K562 (cell line): ENCODE results near the gene BZW2. TPM values are rescaled to one million over a fixed set of nuclear protein-coding genes. Genes with fewer than 3 reads are reported as not detected.

Experiments
- ATAC-seq: fragments of 200-7000 bp; cut with Tn5 transposase; 3 replicates; pipeline ENCODE4 v1.9.1; 2020; ENCODE audit warnings: moderate library complexity
- BruUV-seq: library from RNA; stranded (reverse); fragments of 400-500 nt; replicated peaks from 2 replicates; lab custom pipeline; 2021; lab: Mats Ljungman, UMichigan
- CTCF ChIA-PET: fragments of 300-600 bp; formaldehyde crosslinking; extraction: SDS; loops from one replicate; lab custom pipeline; 2021; ENCODE audit warnings: low intra/inter-chr PET ratio; lab: Yijun Ruan, JAX
- POLR2A ChIA-PET: fragments of 300-600, 350-650 bp; sonication (Branson Sonifier 250); formaldehyde crosslinking; extraction: SDS; loops from one replicate; lab custom pipeline; 2021; ENCODE audit warnings: antibody characterized with exemption, inconsistent platforms; lab: Yijun Ruan, JAX
- DNase-seq, 4 experiments: peaks; one replicate each; pipeline versions ENCODE4 v3.0.0 to v3.0.0-alpha.2; 2011 to 2018; ENCODE audit warnings: low spot score in 3 of 4, mixed read lengths in 3 of 4; ENCODE audit errors: extremely low read depth in 1 of 4
- FAIRE-seq: peaks from 2 replicates; lab custom pipeline; 2011; peaks lifted over from hg19 to GRCh38; lab: Jason Lieb, UNC
- H2AFZ ChIP-seq: 2 replicates; pipeline ENCODE4 v1.6.0; 2011; ENCODE audit warnings: low read depth, low read length, control low read depth, inconsistent platforms
- H3K27ac ChIP-seq: fragments of 200-600 bp; 3 replicates; pipeline ENCODE4 v1.8.0; 2011; ENCODE audit warnings: low read depth, mild to moderate bottlenecking, control low read depth, inconsistent platforms, low read length, moderate library complexity, mixed read lengths; ENCODE audit errors: extremely low read depth
- H3K27me3 ChIP-seq, 2 experiments: fragments of 300-600 bp in 1 of 2; 2 replicates in 1 of 2; 3 replicates in 1 of 2; pipeline versions ENCODE4 v1.6.0 to v1.8.0; 2011; ENCODE audit warnings: inconsistent platforms in 2 of 2, low read length in 2 of 2, mild to moderate bottlenecking in 1 of 2, mixed read lengths in 1 of 2, moderate library complexity in 1 of 2; ENCODE audit not compliant: control insufficient read depth in 2 of 2, insufficient read depth in 2 of 2
- H3K36me3 ChIP-seq: fragments of 300-600 bp; 3 replicates; pipeline ENCODE4 v1.8.0; 2011; ENCODE audit warnings: mild to moderate bottlenecking, low read length, inconsistent platforms; ENCODE audit not compliant: control insufficient read depth, insufficient read depth
- H3K4me1 ChIP-seq, 2 experiments: fragments of 200-600 bp in 1 of 2; replicated peaks in 1 of 2; 2 replicates in 1 of 2; 3 replicates in 1 of 2; pipeline versions ENCODE4 v1.5.1 to v1.8.0; 2011; ENCODE audit warnings: inconsistent platforms in 2 of 2, low read length in 2 of 2, mild to moderate bottlenecking in 1 of 2, mixed read lengths in 1 of 2, moderate library complexity in 1 of 2; ENCODE audit not compliant: control insufficient read depth in 2 of 2, insufficient read depth in 2 of 2
- H3K4me2 ChIP-seq: 2 replicates; pipeline ENCODE4 v1.6.1; 2011; ENCODE audit warnings: low read length, control low read depth, inconsistent platforms, mixed read lengths; ENCODE audit not compliant: insufficient read depth
- H3K4me3 ChIP-seq: fragments of 200-600 bp; sonication (generic), shearing (Covaris generic); 2 replicates; pipeline ENCODE4 v1.5.1; 2016; ENCODE audit warnings: control low read depth, inconsistent platforms
- H3K79me2 ChIP-seq: fragments of 200-600 bp; 3 replicates; pipeline ENCODE4 v1.8.0; 2011; ENCODE audit warnings: low read length, inconsistent platforms; ENCODE audit not compliant: control insufficient read depth, insufficient read depth
- H3K9ac ChIP-seq, 2 experiments: 2 replicates each; pipeline versions ENCODE4 v1.6.0 to v1.6.1; 2011; ENCODE audit warnings: low read depth in 2 of 2, low read length in 2 of 2, control low read depth in 1 of 2, inconsistent platforms in 1 of 2, mild to moderate bottlenecking in 1 of 2, mixed read lengths in 1 of 2; ENCODE audit not compliant: insufficient read depth in 1 of 2
- H3K9me1 ChIP-seq: one replicate; pipeline ENCODE4 v1.6.0; 2011; ENCODE audit warnings: inconsistent platforms, mild to moderate bottlenecking, low read length, moderate library complexity; ENCODE audit not compliant: control insufficient read depth, insufficient read depth
- H3K9me3 ChIP-seq: replicated peaks from 2 replicates; pipeline ENCODE4 v1.5.1; 2011; ENCODE audit warnings: low read depth, low read length, inconsistent platforms; ENCODE audit not compliant: control insufficient read depth, insufficient read depth
- H4K20me1 ChIP-seq: replicated peaks from 2 replicates; pipeline ENCODE4 v1.6.1; 2011; ENCODE audit warnings: low read length, inconsistent platforms, mixed read lengths; ENCODE audit not compliant: control insufficient read depth, insufficient read depth
- BCL6 ChIP-seq: fragments of 250-450 bp; sonication (Bioruptor Pico); IDR thresholded peaks from 2 replicates; pipeline ENCODE4 v1.4.0; 2020
- KAT7 ChIP-seq: sonication (generic); formaldehyde crosslinking; IDR thresholded peaks from 2 replicates; pipeline ENCODE4 v1.8.0; 2022; ENCODE audit warnings: missing genetic modification reagents, mild to moderate bottlenecking, borderline replicate concordance
- MEF2D ChIP-seq: conservative IDR thresholded peaks from 2 replicates; pipeline ENCODE4 v1.6.1; 2016; ENCODE audit warnings: low read depth, missing genetic modification characterization, missing compliant biosample characterization
- MNT ChIP-seq, 2 experiments: fragments of 450-650 bp; conservative IDR thresholded peaks; 2 replicates each; pipeline ENCODE4 v1.6.1; 2017; ENCODE audit warnings: mild to moderate bottlenecking in 2 of 2, moderate library complexity in 2 of 2
- MXI1 ChIP-seq: IDR thresholded peaks from 2 replicates; pipeline ENCODE4 v1.6.1; 2011; ENCODE audit warnings: low read depth, mild to moderate bottlenecking, improper control_type of control experiment, low read length
- MYC ChIP-seq, 2 experiments: fragments of 250-450 bp in 1 of 2; sonication (Bioruptor Pico) in 1 of 2; IDR thresholded peaks; 2 replicates each; pipeline versions ENCODE4 v1.5.1 to v1.6.1; 2012 to 2021; ENCODE audit warnings: low read depth in 2 of 2, borderline replicate concordance in 1 of 2, improper control_type of control experiment in 1 of 2, low read length in 1 of 2, mild to moderate bottlenecking in 1 of 2, moderate library complexity in 1 of 2
- NCOR1 ChIP-seq: fragments of 450-650 bp; IDR thresholded peaks from 2 replicates; pipeline ENCODE4 v1.6.1; 2016; ENCODE audit warnings: mild to moderate bottlenecking, moderate library complexity
- NFRKB ChIP-seq: fragments of 450-650 bp; IDR thresholded peaks from 2 replicates; pipeline ENCODE4 v1.6.1; 2016; ENCODE audit warnings: low read depth
- RBFOX2 ChIP-seq: fragments of 200-400 bp; formaldehyde crosslinking; IDR thresholded peaks from 2 replicates; pipeline ENCODE4 v1.6.1; 2017; ENCODE audit warnings: low read depth, mild to moderate bottlenecking, low read length, moderate library complexity
- SMAD3 ChIP-seq: fragments of 450-650 bp; formaldehyde crosslinking; conservative IDR thresholded peaks from 2 replicates; pipeline ENCODE4 v1.4.0; 2020; ENCODE audit warnings: mild to moderate bottlenecking
- SNAPC5 ChIP-seq: fragments of 250-450 bp; sonication (Bioruptor Pico); IDR thresholded peaks from 2 replicates; pipeline ENCODE4 v1.8.0; 2021; ENCODE audit warnings: moderate library complexity, mild to moderate bottlenecking, inconsistent platforms
- STAG1 ChIP-seq: sonication (generic); formaldehyde crosslinking; IDR thresholded peaks from 2 replicates; pipeline ENCODE4 v1.5.0; 2020; ENCODE audit warnings: missing genetic modification reagents, borderline replicate concordance
- ZNF644 ChIP-seq: fragments of 200-800 bp; sonication (Bioruptor generic); IDR thresholded peaks from 2 replicates; pipeline ENCODE4 v1.6.1; 2016; ENCODE audit warnings: low read depth, missing genetic modification characterization, missing compliant biosample characterization
- WGBS: fragments of 100-300 bp; shearing (Covaris generic); methylation state at CpG from one replicate; pipeline ENCODE4 v1.1.6; 2016; ENCODE audit warnings: low coverage, mixed read lengths; ENCODE audit not compliant: insufficient coverage; ENCODE audit errors: missing lambda C conversion rate; 5-methylcytosine and 5-hydroxymethylcytosine counted together
- in situ Hi-C: fragments of 300-500 bp; cut with MboI; formaldehyde crosslinking; loops from 4 replicates; pipeline ENCODE4 v1.15.0; 2018; ENCODE audit warnings: inconsistent platforms, mixed read lengths
- intact Hi-C: fragments of 100-400 bp; cut with micrococcal nuclease; formaldehyde crosslinking; loops from 2 replicates; pipeline ENCODE4 v1.14.2; 2022
- polyA plus RNA-seq, 8 experiments: library from polyadenylated mRNA; depleted of rRNA in 4 of 8; stranded (reverse) in 5 of 8; unstranded in 3 of 8; fragments of >200 nt; fragmentation: Nextera tagmentation in 2 of 8; fragmentation: Illumina TruSeq in 1 of 8; extraction: Ambion mirVana in 2 of 8; extraction: Trizol in 1 of 8; gene quantifications; 2 replicates each; pipeline versions ENCODE4 v1.2.1 to v1.2.3, GENCODE V29; 2011 to 2014; ENCODE audit warnings: inconsistent platforms in 1 of 8, missing spikeins in 1 of 8
- total RNA-seq, 7 experiments: library from RNA; depleted of rRNA in 6 of 7; stranded (reverse); fragments of >200 nt in 6 of 7; fragmentation: Illumina TruSeq in 2 of 7; extraction: Trizol in 2 of 7; gene quantifications; 2 replicates each; pipeline versions ENCODE4 v1.2.1 to v1.2.3, GENCODE V29; 2011 to 2021; ENCODE audit warnings: low replicate concordance in 1 of 7

Gene BZW2
- total and polyA plus RNA-seq, 9 of the 15 experiments (the other 6 are each of a cell fraction or from before 2014, with no cell fraction given) = 140 to 316 (median 173) TPM

- no TSS peak for BruUV-seq
- peaks cover 8 to 35% of the 10 kb centered on the region in 2 experiments; a peak in 4 of 5 replicates for H3K4me1 ChIP-seq
- H3K9me3 ChIP-seq = no peaks in the 10 kb centered on the region
- FAIRE-seq = no peak
- H3K4me2 ChIP-seq = peak overlapping the region; percentile 74
- WGBS = 0% methylated on average over 1 of the region's 1 CpG
- H3K27me3 ChIP-seq = no peaks in the 10 kb centered on the region
- POLR2A ChIA-PET = interaction anchor here (0.5 to 5.0 kb wide), 5 partner anchors 9 to 541 kb away, joined by 4 to 64 read pairs (median 5); no protein-coding TSS in a partner anchor
- H3K4me3 ChIP-seq = peak overlapping the region; percentile 90; the same call in 1 of the 2 replicates
- no peak overlapping the region for H2AFZ ChIP-seq
- H3K9me1 ChIP-seq = no peaks in the 10 kb centered on the region
- peaks cover 26% of the 10 kb centered on the region for H4K20me1 ChIP-seq
- peak overlapping the region; percentile 35 to 78; a peak in 3 of 4 replicates for H3K9ac ChIP-seq
- no peak overlapping the region for H3K27ac ChIP-seq
- CTCF ChIA-PET = no interaction called here
- DNase-seq = peak in 2 of 4 experiments; percentile 28 to 50
- peaks cover 96% of the 10 kb centered on the region for H3K79me2 ChIP-seq
- in situ Hi-C loops (no loop called here), intact Hi-C loops (loop anchor here (5.0 kb wide), 3 partner anchors 49 to 226 kb away; partner anchors contain the start of genes CRPPA and TSPAN13)
- H3K36me3 ChIP-seq = peaks cover 48% of the 10 kb centered on the region
- peak; percentile 7; the same call in 1 of the 3 replicates for ATAC-seq
- TF ChIP-seq STAG1 (CRISPR knock-in tag) (no peak), NCOR1 (no peak), RBFOX2 (peak; percentile 58), KAT7 (CRISPR knock-in tag) (no peak), BCL6 (no peak), SMAD3 (no peak), NFRKB (no peak), MEF2D (no peak), MXI1 (no peak), MYC (IDR thresholded peaks at IDR 0.05; ENCODE audit: low read depth, low read length) (no peak), MYC (CRISPR knock-in tag; IDR thresholded peaks at IDR 0.05; ENCODE audit: borderline replicate concordance, low read depth) (no peak), SNAPC5 (no peak), ZNF644 (tag) (no peak), MNT (conservative IDR thresholded peaks at IDR 0.05) (no peak)
Observed at GRCh38 chr7:16648551-16648950, 2.6 kb downstream of the BZW2 start.
